ENCODE measurements around the gene SLC16A10. TPM values are rescaled to one million over a fixed set of nuclear protein-coding genes. Genes with fewer than 3 reads are reported as not detected.

SLC16A10 gene
- total RNA-seq, 1 experiment from 2014 or later, result 1.7 TPM

- ChIA-PET CTCF (no interaction called here), POLR2A (ENCODE audit: unreplicated experiment) (no interaction called here)
- H3K27ac ChIP-seq, result no peak overlapping the region
- no peak for DNase-seq
- intact Hi-C loops (cut with micrococcal nuclease; ENCODE audit: unreplicated experiment), result no loop called here
- BruUV-seq (replicated peaks), result no TSS peak
- TF ChIP-seq EZH2 (IDR thresholded peaks at IDR 0.05; ENCODE audit: low read depth) (no peak), CTCF (conservative IDR thresholded peaks at IDR 0.05) (no peak)
- H3K4me3 ChIP-seq, result no peak overlapping the region
- no peaks in the 10 kb centered on the region for H3K36me3 ChIP-seq (ENCODE audit: low read depth)
- H3K79me2 ChIP-seq (ENCODE audit: low read depth), result no peaks in the 10 kb centered on the region
- H3K9me3 ChIP-seq (ENCODE audit: insufficient read depth, low read depth), result no peaks in the 10 kb centered on the region
- H4K20me1 ChIP-seq (ENCODE audit: insufficient read depth), result no peaks in the 10 kb centered on the region
- H3K27me3 ChIP-seq (ENCODE audit: insufficient read depth, low read depth), result no peaks in the 10 kb centered on the region
- no peak overlapping the region for H2AFZ ChIP-seq
- no peak overlapping the region for H3K4me2 ChIP-seq
- 0 out of 2 replicates have a peak, but pooled peaks cover 5% of the 10 kb centered on the region for H3K9me2 ChIP-seq (ENCODE audit: insufficient read depth)
- H3F3A ChIP-seq (ENCODE audit: insufficient read depth, low read depth), result no peaks in the 10 kb centered on the region
- 0 out of 2 replicates have a peak, but pooled peaks cover 11% of the 10 kb centered on the region for H3K4me1 ChIP-seq (replicated peaks; ENCODE audit: insufficient read depth)
These were observed 14.7 kb downstream of the SLC16A10 start for GRCh38 chr6:111101987-111102386.

DNA sequence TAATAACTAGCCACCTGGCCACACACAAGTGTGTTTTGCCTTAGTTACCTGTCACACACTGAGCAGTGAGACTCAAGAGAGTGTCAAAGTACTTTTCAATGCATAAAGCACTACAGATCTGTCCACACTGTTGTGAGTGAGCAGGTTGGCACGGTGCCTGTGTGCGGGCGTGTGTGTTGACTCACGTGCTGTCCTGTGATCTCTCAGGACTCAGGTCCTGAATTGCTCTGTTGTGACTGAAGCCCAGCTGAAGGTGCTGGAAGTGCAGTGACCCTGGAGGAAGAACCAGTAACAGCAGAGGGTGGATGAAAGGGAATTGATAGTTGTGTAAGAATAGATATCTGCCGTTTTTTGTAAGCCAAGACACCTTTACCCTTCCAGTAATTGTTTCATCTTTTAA lies 18.3 kb downstream of the SLC16A10 start:
- intact Hi-C loops (cut with micrococcal nuclease; ENCODE audit: unreplicated experiment), result no loop called here
- POLR2A ChIA-PET (ENCODE audit: unreplicated experiment), result no interaction called here
- Histone ChIP-seq H3K27me3 (ENCODE audit: insufficient read depth, low read depth) (no peaks in the 10 kb centered on the region), H3K4me3 (no peak overlapping the region), H3K4me2 (no peak overlapping the region), H3K79me2 (ENCODE audit: low read depth) (no peaks in the 10 kb centered on the region), H4K20me1 (ENCODE audit: insufficient read depth) (no peaks in the 10 kb centered on the region), H3K9me3 (ENCODE audit: insufficient read depth, low read depth) (no peaks in the 10 kb centered on the region; the same call in none of the 2 replicates), H3K36me3 (ENCODE audit: low read depth) (no peaks in the 10 kb centered on the region), H3F3A (ENCODE audit: insufficient read depth, low read depth) (no peaks in the 10 kb centered on the region), H3K27ac (no peak overlapping the region), H3K9me2 (ENCODE audit: insufficient read depth) (0 out of 2 replicates have a peak, but pooled peaks cover 5% of the 10 kb centered on the region), H2AFZ (no peak overlapping the region), H3K4me1 (replicated peaks; ENCODE audit: insufficient read depth) (0 out of 2 replicates have a peak, but pooled peaks cover 11% of the 10 kb centered on the region)
- BruUV-seq (replicated peaks), result no TSS peak
- peak in 1 of 2 experiments; percentile 46 for DNase-seq
- no peak for TF ChIP-seq EZH2 (IDR thresholded peaks at IDR 0.05; ENCODE audit: low read depth)
- TF ChIP-seq CTCF (conservative IDR thresholded peaks at IDR 0.05), result no peak
- CTCF ChIA-PET, result interaction anchor here (0.6 kb wide), 1 partner anchor 133 kb away, joined by 3 read pairs; no protein-coding TSS in a partner anchor

DNA sequence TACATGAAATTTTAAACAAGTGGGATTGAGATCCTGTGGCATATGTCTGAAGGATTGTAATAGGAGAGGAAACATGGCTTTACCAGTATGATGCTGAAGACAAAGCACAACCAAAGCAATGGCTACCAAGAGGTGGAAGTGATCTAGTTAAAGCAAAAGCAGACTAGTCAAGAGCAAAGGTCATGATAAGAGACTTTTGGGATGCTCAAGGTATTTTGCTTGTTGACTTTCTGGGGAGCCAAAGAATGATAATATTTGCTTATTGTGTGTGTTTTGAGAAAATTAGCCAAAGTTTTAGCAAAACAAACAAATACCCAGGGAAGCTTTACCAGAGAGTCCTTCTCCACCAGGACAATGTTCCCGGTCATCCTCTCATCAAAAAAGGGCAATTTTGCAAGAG lies 20.3 kb downstream of the SLC16A10 start:
- Histone ChIP-seq H3F3A (ENCODE audit: insufficient read depth, low read depth) (no peaks in the 10 kb centered on the region), H3K4me3 (no peak overlapping the region), H4K20me1 (ENCODE audit: insufficient read depth) (no peaks in the 10 kb centered on the region), H3K4me1 (replicated peaks; ENCODE audit: insufficient read depth) (0 out of 2 replicates have a peak, but pooled peaks cover 11% of the 10 kb centered on the region), H3K79me2 (ENCODE audit: low read depth) (no peaks in the 10 kb centered on the region), H3K4me2 (no peak overlapping the region), H3K27me3 (ENCODE audit: insufficient read depth, low read depth) (no peaks in the 10 kb centered on the region), H3K36me3 (ENCODE audit: low read depth) (no peaks in the 10 kb centered on the region), H3K9me3 (ENCODE audit: insufficient read depth, low read depth) (no peaks in the 10 kb centered on the region; the same call in none of the 2 replicates), H3K9me2 (ENCODE audit: insufficient read depth) (no peaks in the 10 kb centered on the region), H3K27ac (no peak overlapping the region), H2AFZ (no peak overlapping the region)
- intact Hi-C loops (cut with micrococcal nuclease; ENCODE audit: unreplicated experiment), result no loop called here
- POLR2A ChIA-PET (ENCODE audit: unreplicated experiment), result no interaction called here
- CTCF ChIA-PET, result no interaction called here
- no TSS peak for BruUV-seq (replicated peaks)
- no peak for DNase-seq
- TF ChIP-seq CTCF (conservative IDR thresholded peaks at IDR 0.05), result no peak
- no peak for TF ChIP-seq EZH2 (IDR thresholded peaks at IDR 0.05; ENCODE audit: low read depth)

All from PC-9 (cell line).